Measurements from ENCODE around the gene CIITA.

The CIITA gene

GRCh38 chr16:10852948-10853347 is 24.1 kb upstream of the CIITA start:
- DNase-seq, result no peak

- DNase-seq, result no peak
These were observed 21.0 kb upstream of the CIITA start for GRCh38 chr16:10856042-10856441.

GRCh38 chr16:10858203-10858602 is 18.8 kb upstream of the CIITA start:
- DNase-seq, result no peak

GRCh38 chr16:10859020-10859419 is 18.0 kb upstream of the CIITA start:
- DNase-seq, result no peak

GRCh38 chr16:10859658-10860057 is 17.3 kb upstream of the CIITA start:
- no peak for DNase-seq

- DNase-seq, result no peak
These were observed 14.6 kb upstream of the CIITA start for GRCh38 chr16:10862438-10862837.

GRCh38 chr16:10865991-10866966 is 10.7 kb upstream of the CIITA start:
- DNase-seq, result no peak

GRCh38 chr16:10867199-10867598 is 9.8 kb upstream of the CIITA start:
- DNase-seq, result no peak

GRCh38 chr16:10868104-10868595 is 8.9 kb upstream of the CIITA start:
- DNase-seq, result no peak

- no peak for DNase-seq
These were observed 8.2 kb upstream of the CIITA start for GRCh38 chr16:10868596-10869469.

- no peak for DNase-seq
These were observed 6.7 kb upstream of the CIITA start for GRCh38 chr16:10870137-10870776.

- no peak for DNase-seq
These were observed 6.2 kb upstream of the CIITA start for GRCh38 chr16:10870808-10871156.

- no peak for DNase-seq
These were observed 5.6 kb upstream of the CIITA start for GRCh38 chr16:10871157-10871991.

- DNase-seq, result no peak
These were observed 687 bp upstream of the CIITA start for GRCh38 chr16:10876315-10876714.

- no peak for DNase-seq
These were observed 507 bp downstream of the CIITA start for GRCh38 chr16:10877472-10877946.

GRCh38 chr16:10878328-10878643 is 1.3 kb downstream of the CIITA start:
- no peak for DNase-seq

- no peak for DNase-seq
These were observed 1.9 kb downstream of the CIITA start for GRCh38 chr16:10878644-10879501.

- DNase-seq, result no peak
These were observed 2.9 kb downstream of the CIITA start for GRCh38 chr16:10879681-10880589.

GRCh38 chr16:10880594-10881452 is 3.8 kb downstream of the CIITA start:
- no peak for DNase-seq

Measured in NCI-H748 treated with DMSO at 0.1 percent for 48 hours (cell line).